NCI-H510A (cell line): ENCODE data around the gene RPL7A.
"Not testable (repeated sequence)": the region's sequence is repeated elsewhere in the genome, so short reads cannot be mapped to it uniquely, and the experiment has no call there.

ENCODE experiments used
- DNase-seq: peaks from one replicate; lab custom pipeline; 2025; lab: John Stamatoyannopoulos, UW

The RPL7A gene

GRCh38 chr9:133368249-133368881 lies 20.3 kb downstream of the RPL7A start:
- no peak for DNase-seq

DNA sequence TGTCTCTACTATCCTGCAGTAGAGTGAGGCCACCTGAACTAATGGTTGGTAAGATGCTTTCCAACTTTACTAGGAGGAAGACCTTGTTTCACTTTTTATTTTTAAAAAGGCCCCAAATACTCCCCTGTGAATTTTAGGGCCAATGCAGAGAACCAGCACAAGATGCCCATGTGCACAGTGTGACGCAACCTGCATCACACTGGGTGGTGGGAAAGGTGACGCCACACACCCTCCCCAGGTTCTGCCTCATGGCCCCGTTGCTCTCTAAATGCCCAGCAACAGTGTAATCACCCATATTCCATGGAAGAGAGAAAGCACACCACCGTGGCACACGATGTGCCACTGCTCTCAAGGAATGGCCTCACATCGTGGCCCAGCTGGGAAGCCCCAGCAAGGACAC lies 21.4 kb downstream of the RPL7A start:
- DNase-seq: no peak

DNA sequence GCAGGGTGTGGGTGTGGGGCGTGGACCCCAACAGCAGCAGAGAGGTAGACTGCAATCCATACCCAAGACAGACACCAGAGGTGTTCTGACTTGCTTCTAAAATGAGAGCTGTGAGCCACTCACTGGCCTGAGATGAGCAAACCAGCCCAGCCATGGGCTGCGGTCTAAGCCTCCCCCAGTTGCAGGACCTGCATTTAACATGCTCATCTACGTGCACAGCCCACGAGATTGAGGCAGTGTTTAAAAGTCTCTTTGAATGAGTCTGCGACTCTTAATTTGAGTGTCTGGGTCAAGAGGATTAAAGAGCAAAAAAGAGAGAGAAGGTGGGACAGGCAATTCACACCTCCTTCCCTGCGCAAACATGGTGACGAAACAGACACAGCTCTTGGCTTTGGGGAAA lies 21.9 kb downstream of the RPL7A start:
- DNase-seq: no peak

GRCh38 chr9:133370685-133371084 lies 22.7 kb downstream of the RPL7A start:
- no peak for DNase-seq

- no peak for DNase-seq
These were observed 23.3 kb downstream of the RPL7A start for GRCh38 chr9:133371261-133371711.

DNA sequence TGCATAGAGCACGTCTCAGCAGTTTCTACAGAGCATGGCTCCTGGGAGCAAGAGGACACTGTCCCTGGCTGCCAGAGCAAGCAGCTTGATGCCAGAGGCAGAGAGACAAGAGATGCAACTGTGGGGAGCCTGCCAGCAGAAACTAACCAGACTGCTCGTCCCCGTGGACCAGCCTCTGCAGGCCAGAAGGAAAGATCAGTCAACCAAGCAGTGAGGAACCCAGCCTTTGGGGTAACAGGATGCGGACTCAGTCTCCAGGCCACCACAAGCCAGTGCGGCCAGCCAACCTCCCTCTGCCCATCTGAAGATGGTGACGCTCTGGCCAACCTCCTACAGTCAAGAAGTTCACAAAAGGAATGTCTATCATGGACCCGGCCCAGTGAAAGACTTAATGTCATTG lies 24.1 kb downstream of the RPL7A start:
- no peak for DNase-seq

- no peak for DNase-seq
These were observed 26.6 kb downstream of the RPL7A start for GRCh38 chr9:133374612-133375115.

DNA sequence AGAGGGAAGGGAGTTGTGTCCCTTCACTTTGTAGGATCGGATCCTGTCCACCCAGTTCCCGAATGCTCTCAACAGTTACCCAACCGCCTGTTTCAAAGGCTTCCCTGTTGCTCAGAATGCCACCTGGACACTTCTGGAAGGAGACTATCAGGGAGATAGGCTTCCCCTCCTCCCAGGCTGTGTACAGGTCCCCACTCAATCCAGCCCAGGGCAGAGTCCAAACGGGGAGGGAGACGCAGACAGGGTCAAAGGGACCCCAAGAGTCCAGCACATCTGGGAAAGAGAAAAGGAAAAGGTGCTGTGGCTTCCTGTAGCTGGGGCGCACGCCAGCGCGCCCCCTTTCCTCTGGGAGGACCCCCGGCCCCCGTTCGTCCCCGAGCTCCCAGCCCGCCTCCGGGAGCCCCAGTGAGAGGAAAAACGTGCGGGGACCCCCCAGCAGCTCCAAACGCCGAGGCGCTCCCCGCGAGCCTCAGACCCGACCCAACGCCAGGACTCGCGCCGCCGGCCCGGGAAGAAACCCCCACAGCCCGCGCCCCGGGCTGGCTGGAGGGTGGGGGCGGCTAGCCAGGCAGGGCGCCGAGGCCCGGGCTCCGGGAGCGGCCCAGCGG lies 27.2 kb downstream of the RPL7A start:
- no peak for DNase-seq

DNA sequence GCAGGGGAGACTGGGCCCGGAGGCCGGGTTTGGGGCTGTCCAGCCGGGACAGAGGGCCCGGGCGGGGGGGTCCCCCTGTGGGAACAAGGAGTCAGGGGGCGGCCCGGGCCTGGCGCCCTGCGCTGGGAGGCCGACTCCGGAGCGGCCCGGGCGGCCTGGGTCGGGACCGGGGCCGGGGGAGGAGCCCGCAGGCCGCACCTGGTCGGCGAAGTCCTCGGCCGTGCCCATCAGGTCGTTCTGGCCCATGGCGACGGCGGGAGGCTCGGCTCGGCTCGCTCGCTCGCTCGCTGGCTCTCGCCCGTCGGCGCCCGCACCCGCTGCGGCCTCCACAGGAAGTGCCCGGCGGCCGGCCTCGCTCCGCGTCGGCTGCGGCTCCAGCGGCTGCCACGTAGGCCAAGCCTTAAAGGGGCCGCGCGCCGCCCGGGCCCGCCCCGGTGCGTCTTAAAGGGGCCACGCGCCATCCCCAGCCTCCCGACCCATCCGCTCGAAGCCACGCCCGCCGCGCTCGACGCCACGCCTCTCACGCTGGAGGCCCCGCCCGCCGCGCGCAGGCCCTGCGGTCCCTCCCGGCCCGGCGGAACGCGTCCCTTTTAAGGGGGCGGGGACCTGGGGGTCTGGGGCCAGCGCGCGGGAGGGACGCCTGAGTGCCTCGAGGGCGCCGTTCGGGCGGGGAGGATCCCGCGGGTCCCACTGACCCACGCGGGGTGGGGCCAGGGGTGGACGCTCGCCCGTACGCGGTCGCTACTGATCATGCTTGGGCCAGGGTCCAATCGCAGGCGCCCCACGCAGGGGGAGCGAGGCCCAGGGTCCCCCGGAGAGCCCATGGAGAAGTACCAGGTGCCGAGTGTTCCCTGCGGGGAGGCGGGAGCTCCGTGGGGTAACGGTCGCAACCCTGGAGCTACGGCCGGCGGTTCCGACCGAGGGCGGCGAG lies 28.0 kb downstream of the RPL7A start, which contains the start of the genes STKLD1 and SURF4:
TSS of gene STKLD1 (plus strand) at position 643 of the 931 bp plus-strand sequence. CDS start at position 751, 108 bp downstream.
TSS of gene SURF4 (minus strand) at position 337 of the 931 bp plus-strand sequence. CDS start at position 246, 91 bp downstream.
- DNase-seq: peak; percentile 92

DNA sequence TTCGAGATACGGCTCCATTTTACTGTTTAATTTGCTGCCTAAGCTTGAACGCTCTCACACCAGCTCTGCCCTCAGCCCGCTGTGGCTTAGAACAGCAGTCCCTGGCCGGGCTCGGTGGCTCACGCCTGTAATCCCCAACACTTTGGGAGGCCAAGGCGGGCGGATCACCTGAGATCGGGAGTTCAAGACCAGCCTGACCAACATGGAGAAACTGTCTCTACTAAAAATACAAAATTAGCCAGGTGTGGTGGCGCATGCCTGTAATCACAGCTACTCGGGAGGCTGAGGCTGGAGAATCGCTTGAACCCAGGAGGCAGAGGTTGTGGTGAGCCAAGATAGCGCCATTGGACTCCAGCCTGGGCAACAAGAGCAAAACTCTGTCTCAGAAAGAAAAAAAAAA lies 29.3 kb downstream of the RPL7A start:
- DNase-seq: not testable (repeated sequence)

GRCh38 chr9:133377721-133378216 lies 29.8 kb downstream of the RPL7A start:
- no peak for DNase-seq

DNA sequence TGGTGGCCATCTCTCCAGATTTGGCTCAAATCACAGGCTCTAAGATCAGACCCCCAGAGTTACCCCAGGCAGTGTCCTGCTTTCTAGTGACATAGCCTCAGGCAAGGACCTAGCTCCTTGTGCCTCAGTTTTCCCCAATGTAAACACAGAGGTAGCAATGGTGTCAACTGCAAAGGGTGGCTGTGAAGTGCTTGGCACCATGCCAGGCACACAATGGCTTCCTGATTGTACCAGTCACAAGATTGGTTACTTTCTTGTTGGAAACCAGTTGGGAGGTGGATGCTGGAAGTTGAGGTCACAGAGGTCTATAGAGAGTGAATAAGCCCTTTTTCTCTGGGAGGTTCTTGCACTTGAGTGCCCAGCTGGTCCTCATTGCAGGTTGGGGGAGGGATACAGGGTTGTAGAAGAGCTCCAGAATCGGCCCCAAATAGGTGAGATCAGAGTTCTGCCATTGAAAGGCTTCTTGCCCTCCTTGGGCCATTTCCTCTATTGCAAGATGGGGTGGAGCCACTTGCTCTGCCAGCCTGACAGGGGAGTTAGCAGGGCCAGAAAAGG lies 30.5 kb downstream of the RPL7A start:
- no peak for DNase-seq

GRCh38 chr9:133379153-133380086 lies 31.4 kb downstream of the RPL7A start:
- no peak for DNase-seq

DNA sequence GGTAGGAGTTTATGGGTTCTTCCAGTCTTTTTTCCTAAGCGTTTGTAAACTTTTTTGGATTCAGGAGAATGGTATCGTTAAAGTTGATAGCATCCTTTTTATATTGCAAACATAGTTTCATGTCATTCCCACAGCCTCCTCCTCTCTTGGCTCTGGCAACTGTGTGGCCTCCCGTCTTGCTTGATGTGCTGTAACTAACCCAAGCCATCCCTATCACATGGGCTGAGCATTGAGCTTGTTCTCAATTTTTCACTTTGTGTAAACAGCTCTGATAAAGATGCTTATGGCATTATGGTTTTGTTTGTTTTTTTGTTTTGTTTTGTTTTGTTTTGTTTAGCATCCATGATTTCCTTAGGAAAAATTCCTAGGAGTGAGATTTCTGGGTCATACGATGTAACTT lies 32.7 kb downstream of the RPL7A start:
- DNase-seq: no peak

DNA sequence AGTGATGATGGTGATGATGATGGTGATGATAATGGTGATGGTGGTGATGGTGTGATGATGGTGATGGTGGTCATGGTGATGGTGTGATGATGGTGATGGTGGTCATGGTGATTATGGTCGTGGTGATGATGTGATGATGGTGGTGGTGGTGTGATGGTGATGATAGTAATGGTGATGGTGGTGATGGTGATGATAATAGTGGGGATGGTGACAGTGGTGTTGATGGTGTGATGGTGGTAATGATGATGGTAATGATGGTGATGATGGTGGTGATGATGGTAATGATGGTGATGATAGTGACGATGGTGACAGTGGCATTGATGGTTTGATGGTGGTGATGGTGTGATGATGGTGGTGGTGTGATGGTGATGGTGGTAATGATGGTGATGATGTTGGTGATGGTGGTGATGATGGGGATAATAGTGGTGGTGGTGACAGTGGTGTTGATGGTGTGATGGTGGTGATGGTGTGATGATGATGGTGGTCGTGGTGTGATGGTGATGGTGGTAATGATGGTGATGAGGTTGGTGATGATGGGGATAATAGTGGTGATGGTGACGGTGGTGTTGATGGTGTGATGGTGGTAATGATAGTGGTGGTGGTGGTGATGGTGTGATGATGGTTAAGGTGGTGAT lies 34.6 kb downstream of the RPL7A start:
- DNase-seq: no peak

- DNase-seq: no peak
These were observed 35.4 kb downstream of the RPL7A start for GRCh38 chr9:133383438-133383837.

DNA sequence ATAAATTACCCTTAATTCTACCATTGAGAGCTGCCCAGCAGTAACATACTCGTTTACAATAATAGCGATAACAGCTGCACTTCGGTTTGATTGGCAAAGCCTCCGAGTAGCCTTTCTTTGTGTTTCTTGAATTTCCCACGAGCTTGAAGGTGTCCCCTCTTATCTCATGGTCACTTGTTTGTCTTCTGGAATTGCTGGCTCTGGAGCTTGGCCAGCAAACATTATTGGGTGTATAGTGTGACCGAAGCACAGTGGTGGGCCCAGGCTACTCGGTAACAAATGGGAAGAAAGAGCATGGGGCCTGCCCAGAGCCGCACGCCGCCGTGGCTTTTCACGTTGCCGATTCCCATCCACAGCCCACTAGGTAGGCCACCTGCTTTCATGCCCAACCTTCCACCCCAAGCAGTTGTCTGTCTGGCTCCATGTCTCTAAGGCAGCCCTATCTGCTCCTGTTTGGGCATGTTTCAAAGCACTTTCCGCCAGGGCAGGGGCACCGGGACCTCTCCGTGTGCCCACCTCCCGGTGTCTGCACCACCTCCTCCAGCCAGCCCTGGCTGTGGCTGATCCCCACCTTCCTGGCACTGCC lies 36.8 kb downstream of the RPL7A start:
- DNase-seq: no peak

GRCh38 chr9:133385452-133385851 lies 37.4 kb downstream of the RPL7A start:
- no peak for DNase-seq

GRCh38 chr9:133386338-133386737 lies 38.3 kb downstream of the RPL7A start:
- no peak for DNase-seq

GRCh38 chr9:133387680-133388079 lies 39.7 kb downstream of the RPL7A start:
- no peak for DNase-seq
